Parathyroid adenoma (tissue), 2 donors: ENCODE measurements around the gene PGF.

Source experiments
- H2AFZ ChIP-seq: fragments of 300-600 bp; sonication (generic); one replicate; pipeline ENCODE4 v1.7.0; 2017; ENCODE audit warnings: antibody characterized with exemption, mild to moderate bottlenecking
- H3K27ac ChIP-seq: fragments of 300-600 bp; sonication (generic); one replicate; pipeline ENCODE4 v1.7.0; 2017
- H3K27me3 ChIP-seq: fragments of 300-600 bp; sonication (generic); one replicate; pipeline ENCODE4 v1.7.0; 2017; ENCODE audit warnings: low read length; ENCODE audit not compliant: control insufficient read depth, insufficient read depth
- H3K36me3 ChIP-seq: fragments of 300-600 bp; sonication (generic); one replicate; pipeline ENCODE4 v1.7.0; 2017; ENCODE audit warnings: low read length; ENCODE audit not compliant: control insufficient read depth, insufficient read depth
- H3K4me1 ChIP-seq: fragments of 300-600 bp; sonication (generic); one replicate; pipeline ENCODE4 v1.7.0; 2017; ENCODE audit warnings: control low read depth
- H3K4me2 ChIP-seq: fragments of 300-600 bp; sonication (generic); one replicate; pipeline ENCODE4 v1.7.0; 2017; ENCODE audit warnings: low read length
- H3K4me3 ChIP-seq: fragments of 300-600 bp; sonication (generic); one replicate; pipeline ENCODE4 v1.7.0; 2017; ENCODE audit warnings: low read depth, low read length
- H3K79me2 ChIP-seq: fragments of 300-600 bp; sonication (generic); one replicate; pipeline ENCODE4 v1.7.0; 2017; ENCODE audit warnings: control low read depth
- H3K9ac ChIP-seq: fragments of 300-600 bp; sonication (generic); one replicate; pipeline ENCODE4 v1.7.0; 2017; ENCODE audit warnings: mild to moderate bottlenecking
- H3K9me3 ChIP-seq: fragments of 300-600 bp; sonication (generic); one replicate; pipeline ENCODE4 v1.7.0; 2017; ENCODE audit warnings: low read length; ENCODE audit not compliant: control insufficient read depth
- CTCF ChIP-seq: fragments of 300-600 bp; sonication (generic); IDR thresholded peaks from one replicate; pipeline ENCODE4 v1.7.0; 2017; ENCODE audit warnings: antibody characterized with exemption, mild to moderate bottlenecking
- donor health status: primary hyperparathyroidism.

Gene PGF

GRCh38 chr14:74897642-74898041 is 57.8 kb downstream of the PGF start:
- Histone ChIP-seq H3K27ac (no peak overlapping the region), H3K9me3 (no peaks in the 10 kb centered on the region), H3K9ac (no peak overlapping the region), H2AFZ (no peak overlapping the region), H3K36me3 (no peaks in the 10 kb centered on the region), H3K4me2 (no peak overlapping the region), H3K27me3 (no peaks in the 10 kb centered on the region), H3K4me3 (no peak overlapping the region), H3K79me2 (no peaks in the 10 kb centered on the region), H3K4me1 (no peaks in the 10 kb centered on the region)
- TF ChIP-seq CTCF: no peak

- H3K36me3 ChIP-seq: no peaks in the 10 kb centered on the region
- H3K4me3 ChIP-seq: no peak overlapping the region
- no peaks in the 10 kb centered on the region for H3K79me2 ChIP-seq
- no peak for TF ChIP-seq CTCF
- H3K27ac ChIP-seq: no peak overlapping the region
- no peak overlapping the region for H2AFZ ChIP-seq
- H3K27me3 ChIP-seq: no peaks in the 10 kb centered on the region
- H3K4me2 ChIP-seq: no peak overlapping the region
- H3K4me1 ChIP-seq: no peaks in the 10 kb centered on the region
- no peaks in the 10 kb centered on the region for H3K9me3 ChIP-seq
- no peak overlapping the region for H3K9ac ChIP-seq
Observed at GRCh38 chr14:74896400-74896799, 59.0 kb downstream of the PGF start.

GRCh38 chr14:74893614-74894091 is 61.7 kb downstream of the PGF start:
- Histone ChIP-seq H2AFZ (no peak overlapping the region), H3K36me3 (no peaks in the 10 kb centered on the region), H3K27me3 (no peaks in the 10 kb centered on the region), H3K4me3 (no peak overlapping the region), H3K27ac (no peak overlapping the region), H3K9me3 (no peaks in the 10 kb centered on the region), H3K4me2 (no peak overlapping the region), H3K4me1 (no peaks in the 10 kb centered on the region), H3K79me2 (no peaks in the 10 kb centered on the region), H3K9ac (no peak overlapping the region)
- no peak for TF ChIP-seq CTCF

- Histone ChIP-seq H3K9ac (no peak overlapping the region), H3K36me3 (no peaks in the 10 kb centered on the region), H3K4me2 (no peak overlapping the region), H3K27me3 (no peaks in the 10 kb centered on the region), H3K4me3 (no peak overlapping the region), H3K79me2 (no peaks in the 10 kb centered on the region), H2AFZ (no peak overlapping the region), H3K27ac (no peak overlapping the region), H3K4me1 (peaks cover 3% of the 10 kb centered on the region), H3K9me3 (no peaks in the 10 kb centered on the region)
- no peak for TF ChIP-seq CTCF
Observed at GRCh38 chr14:74892745-74893144, 62.7 kb downstream of the PGF start.

GRCh38 chr14:74891870-74892269 is 63.5 kb downstream of the PGF start:
- no peak overlapping the region for H3K9ac ChIP-seq
- H3K27ac ChIP-seq: no peak overlapping the region
- H3K4me2 ChIP-seq: no peak overlapping the region
- peaks cover 3% of the 10 kb centered on the region for H3K4me1 ChIP-seq
- no peaks in the 10 kb centered on the region for H3K79me2 ChIP-seq
- no peaks in the 10 kb centered on the region for H3K9me3 ChIP-seq
- no peaks in the 10 kb centered on the region for H3K36me3 ChIP-seq
- no peak for TF ChIP-seq CTCF
- H2AFZ ChIP-seq: no peak overlapping the region
- no peak overlapping the region for H3K4me3 ChIP-seq
- H3K27me3 ChIP-seq: no peaks in the 10 kb centered on the region
